ENCODE measurements around the gene UNG. TPM values are rescaled to one million over a fixed set of nuclear protein-coding genes. Genes with fewer than 3 reads are reported as not detected.
A peak's percentile ranks its signal among the peaks of the same experiment; 100 is the strongest.
"Not testable (repeated sequence)": the region's sequence is repeated elsewhere in the genome, so short reads cannot be mapped to it uniquely, and the experiment has no call there.

UNG gene
- 82.3 and 86.7 TPM in 2 replicates for total RNA-seq (2014; rRNA removed; shearing (Covaris generic))

GRCh38 chr12:109097435-109098182, at the start of gene UNG:
Gene UNG, plus strand, starts transcription at chr12:109097597. Its CDS starts 83 bp downstream, at chr12:109097680.
- Histone ChIP-seq H3K36me3 (peaks cover 35% of the 10 kb centered on the region), H3K4me3 (peak within 1 kb of the TSS; percentile 91), H3K4me1 (peaks cover 3% of the 10 kb centered on the region; the same call in 1 of the 2 replicates), H3K9me3 (replicated peaks) (no peaks in the 10 kb centered on the region), H3K27me3 (no peaks in the 10 kb centered on the region), H3K27ac (peak within 1 kb of the TSS; percentile 97)
- peak; percentile 95 to 97 for DNase-seq

DNA sequence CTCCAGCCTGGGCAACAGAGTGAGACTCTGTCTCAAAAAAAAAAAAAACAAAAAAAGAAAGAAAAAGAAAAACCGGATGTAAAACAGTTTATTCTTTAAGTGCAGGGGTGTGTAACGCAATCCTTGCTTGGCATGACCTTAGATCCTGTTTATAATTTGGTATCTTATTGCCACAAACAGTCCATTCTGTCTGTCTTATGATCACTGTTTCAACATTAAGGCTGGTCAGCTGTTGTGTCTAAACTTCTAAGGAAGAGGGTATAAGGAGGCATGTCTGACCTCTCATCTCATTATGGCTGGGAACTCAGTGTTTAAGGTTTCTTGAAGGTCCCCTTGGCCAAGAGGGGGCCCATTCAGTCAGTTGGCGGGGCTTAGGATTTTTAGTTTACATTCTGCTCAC, 48.7 kb upstream of the UNG start:
- H3K4me1 ChIP-seq; H3K27me3 ChIP-seq; H3K9me3 ChIP-seq (replicated peaks); H3K4me3 ChIP-seq; H3K27ac ChIP-seq; DNase-seq; H3K36me3 ChIP-seq: not testable (repeated sequence)

GRCh38 chr12:109049794-109050193, 47.6 kb upstream of the UNG start:
- not testable (repeated sequence) for H3K36me3 ChIP-seq; H3K4me1 ChIP-seq; H3K27ac ChIP-seq; H3K9me3 ChIP-seq (replicated peaks); H3K27me3 ChIP-seq; DNase-seq; H3K4me3 ChIP-seq

DNA sequence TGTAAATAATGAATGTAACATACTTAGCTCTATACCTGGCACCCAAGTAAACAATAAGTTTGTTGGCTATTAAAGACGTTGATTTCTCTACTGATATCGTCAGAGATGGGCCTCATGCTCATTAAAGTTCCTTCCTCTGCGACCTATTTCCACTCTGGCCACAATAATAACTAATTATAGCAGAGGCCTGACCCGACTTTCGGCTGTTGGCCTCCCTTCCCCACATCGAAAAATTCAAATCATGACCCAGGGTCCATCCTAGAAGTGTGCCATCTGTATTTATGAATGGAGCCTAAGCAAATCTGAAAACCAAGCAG, 45.3 kb upstream of the UNG start:
- DNase-seq, result no peak
- no peaks in the 10 kb centered on the region; the same call in 1 of the 2 replicates for H3K4me1 ChIP-seq
- H3K27me3 ChIP-seq, result no peaks in the 10 kb centered on the region
- peak overlapping the region; percentile 84 for H3K4me3 ChIP-seq
- no peaks in the 10 kb centered on the region for H3K36me3 ChIP-seq
- H3K9me3 ChIP-seq (replicated peaks), result no peaks in the 10 kb centered on the region
- no peak overlapping the region for H3K27ac ChIP-seq

DNA sequence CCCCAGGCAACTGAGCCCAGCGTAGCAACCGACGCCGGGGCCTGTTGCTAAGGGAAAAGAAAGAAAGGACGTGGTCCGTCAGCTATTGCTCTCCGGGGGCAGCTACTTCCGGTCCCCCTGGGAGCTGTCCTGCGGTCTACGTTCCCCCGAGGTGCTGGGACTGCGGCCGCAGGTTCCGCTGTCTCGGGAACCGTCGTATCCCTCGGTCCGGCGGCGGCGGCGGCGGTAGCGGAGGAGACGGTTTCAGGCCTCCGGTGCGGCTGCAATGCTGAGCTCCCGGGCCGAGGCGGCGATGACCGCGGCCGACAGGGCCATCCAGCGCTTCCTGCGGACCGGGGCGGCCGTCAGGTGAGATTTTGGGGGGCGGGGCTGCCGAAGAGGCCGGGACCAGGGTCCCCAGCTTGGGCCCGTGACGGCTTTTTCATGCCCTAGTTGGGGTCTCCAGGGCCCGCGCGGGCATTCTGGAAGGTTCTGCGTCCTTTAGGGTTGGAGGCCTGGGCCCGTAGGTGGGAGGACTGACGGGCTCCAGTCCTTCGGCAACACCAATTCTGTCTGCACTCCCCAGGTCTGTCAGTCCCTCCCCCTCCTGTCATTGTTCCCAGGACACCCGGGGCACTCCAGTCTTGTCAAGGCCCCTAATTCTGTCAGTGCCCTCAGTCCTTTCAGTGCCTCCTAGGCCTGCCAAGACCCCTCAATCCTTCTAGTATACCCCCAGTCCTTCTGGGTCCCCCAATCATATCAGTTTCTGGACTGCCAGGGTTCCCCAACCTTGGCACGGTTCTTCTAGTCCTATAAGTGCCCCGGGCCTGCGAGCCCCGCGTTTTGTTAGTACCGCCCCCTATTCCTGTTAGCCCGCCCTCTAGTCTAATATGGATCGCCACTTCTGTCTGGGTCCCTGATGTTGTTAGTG, 44.7 kb upstream of the UNG start, which contains the start of gene USP30:
USP30 (plus strand) TSS at position 163 of the 910 bp plus-strand sequence; CDS start at position 266, 103 bp downstream.
- no peaks in the 10 kb centered on the region; the same call in 1 of the 2 replicates for H3K36me3 ChIP-seq
- H3K9me3 ChIP-seq (replicated peaks), result no peaks in the 10 kb centered on the region
- DNase-seq, result peak; percentile 78 to 85
- peak within 1 kb of the TSS; percentile 33; the same call in 1 of the 2 replicates for H3K27ac ChIP-seq
- H3K4me1 ChIP-seq, result no peaks in the 10 kb centered on the region; the same call in 1 of the 2 replicates
- peak within 1 kb of the TSS; percentile 84 for H3K4me3 ChIP-seq
- no peaks in the 10 kb centered on the region for H3K27me3 ChIP-seq

DNA sequence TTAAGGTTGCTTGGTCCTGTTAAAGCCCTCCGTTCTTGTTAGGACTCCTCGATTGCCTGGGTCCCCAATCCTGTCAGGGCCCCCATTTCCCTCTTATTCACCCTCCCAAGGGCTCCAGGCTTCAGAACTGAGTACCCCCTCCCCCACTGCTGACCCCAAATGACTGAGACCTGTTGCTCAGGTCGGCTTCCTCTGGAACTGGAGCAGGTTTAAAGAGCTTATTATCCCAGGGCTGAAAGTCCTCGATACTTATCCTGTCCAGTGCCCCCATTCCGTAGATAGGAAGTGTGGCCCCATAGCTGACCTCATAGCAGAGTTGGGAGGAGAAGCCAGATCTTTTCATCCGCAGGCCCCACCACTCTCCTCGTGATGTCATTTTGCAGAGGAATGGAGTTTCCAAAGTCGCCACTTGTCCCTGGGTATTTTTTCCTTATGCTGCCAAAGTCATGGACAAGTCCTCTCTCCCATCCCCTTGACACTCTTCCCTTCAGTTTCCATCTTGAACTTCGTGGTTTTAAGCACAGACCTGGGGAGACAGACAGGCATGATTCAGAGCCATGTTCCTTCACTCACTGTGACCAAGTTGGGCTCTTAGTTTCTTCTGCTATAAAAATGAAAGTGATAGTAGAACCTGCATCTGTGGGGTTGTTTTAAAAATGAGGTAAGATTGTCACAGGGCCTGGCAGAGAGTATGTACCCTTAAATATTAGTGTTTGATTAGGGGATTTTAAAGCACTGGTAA, 43.8 kb upstream of the UNG start:
- H3K27me3 ChIP-seq, result no peaks in the 10 kb centered on the region
- peak overlapping the region; percentile 84 for H3K4me3 ChIP-seq
- no peak for DNase-seq
- H3K27ac ChIP-seq, result no peak overlapping the region
- no peaks in the 10 kb centered on the region; the same call in 1 of the 2 replicates for H3K4me1 ChIP-seq
- no peaks in the 10 kb centered on the region for H3K9me3 ChIP-seq (replicated peaks)
- no peaks in the 10 kb centered on the region; the same call in 1 of the 2 replicates for H3K36me3 ChIP-seq

DNA sequence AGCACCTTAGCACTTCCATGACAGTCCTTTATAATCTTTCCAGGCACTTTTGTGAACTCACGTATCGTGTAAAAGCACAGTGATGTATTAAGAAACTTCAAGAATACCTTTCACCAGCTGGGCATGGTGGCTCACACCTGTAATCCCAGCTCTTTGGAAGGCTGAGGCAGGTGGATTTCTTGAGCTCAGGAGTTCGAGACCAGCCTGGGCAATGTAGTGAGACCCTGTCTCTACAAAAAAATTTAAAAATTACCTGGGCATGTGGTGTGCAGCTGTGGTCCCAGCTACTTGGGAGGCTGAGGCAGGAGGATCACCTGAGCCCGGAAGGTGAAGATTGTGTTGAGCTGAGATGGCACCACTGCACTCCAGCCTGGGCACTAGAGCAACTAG, 43.3 kb upstream of the UNG start:
- H3K27ac ChIP-seq; H3K9me3 ChIP-seq (replicated peaks); DNase-seq; H3K36me3 ChIP-seq; H3K27me3 ChIP-seq; H3K4me1 ChIP-seq; H3K4me3 ChIP-seq: not testable (repeated sequence)

DNA sequence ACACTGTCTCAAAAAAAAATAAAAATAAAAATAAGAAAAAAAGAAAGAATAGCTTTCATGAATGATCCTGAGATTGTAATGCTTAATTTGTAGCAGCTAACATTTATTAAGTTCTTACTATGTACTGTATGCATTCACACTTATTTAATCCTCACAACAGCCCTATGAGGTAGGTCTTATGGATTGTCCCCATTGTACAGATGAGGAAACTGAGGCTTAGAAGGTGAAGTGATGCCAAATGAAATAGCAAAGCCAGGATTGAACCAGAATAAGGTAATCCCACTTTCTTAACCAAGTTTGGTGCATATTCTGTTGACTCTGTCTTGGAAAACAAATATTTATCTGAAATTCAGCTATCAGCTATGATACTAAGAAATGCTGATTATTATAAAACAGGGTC, 42.9 kb upstream of the UNG start:
- H3K4me1 ChIP-seq, result no peaks in the 10 kb centered on the region; the same call in 1 of the 2 replicates
- H3K27me3 ChIP-seq, result no peaks in the 10 kb centered on the region
- H3K27ac ChIP-seq, result no peak overlapping the region
- no peak for DNase-seq
- H3K36me3 ChIP-seq, result no peaks in the 10 kb centered on the region; the same call in 1 of the 2 replicates
- H3K4me3 ChIP-seq, result no peak overlapping the region
- no peaks in the 10 kb centered on the region for H3K9me3 ChIP-seq (replicated peaks)

GRCh38 chr12:109056891-109057290, 40.5 kb upstream of the UNG start:
- H3K4me1 ChIP-seq, result no peaks in the 10 kb centered on the region; the same call in 1 of the 2 replicates
- H3K9me3 ChIP-seq (replicated peaks), result no peaks in the 10 kb centered on the region
- no peaks in the 10 kb centered on the region; the same call in 1 of the 2 replicates for H3K36me3 ChIP-seq
- no peaks in the 10 kb centered on the region for H3K27me3 ChIP-seq
- no peak overlapping the region for H3K27ac ChIP-seq
- no peak for DNase-seq
- H3K4me3 ChIP-seq, result no peak overlapping the region

GRCh38 chr12:109057376-109057775, 40.0 kb upstream of the UNG start:
- Histone ChIP-seq H3K4me3 (no peak overlapping the region), H3K4me1 (no peaks in the 10 kb centered on the region; the same call in 1 of the 2 replicates), H3K9me3 (replicated peaks) (no peaks in the 10 kb centered on the region), H3K27ac (no peak overlapping the region), H3K36me3 (no peaks in the 10 kb centered on the region; the same call in 1 of the 2 replicates), H3K27me3 (no peaks in the 10 kb centered on the region)
- DNase-seq, result no peak

- no peak overlapping the region for H3K4me3 ChIP-seq
Observed at GRCh38 chr12:109058773-109059172, 38.6 kb upstream of the UNG start.

GRCh38 chr12:109064143-109064542, 33.3 kb upstream of the UNG start:
- Histone ChIP-seq H3K27ac (no peak overlapping the region), H3K27me3 (no peaks in the 10 kb centered on the region), H3K4me3 (no peak overlapping the region), H3K36me3 (no peaks in the 10 kb centered on the region), H3K9me3 (replicated peaks) (no peaks in the 10 kb centered on the region), H3K4me1 (no peaks in the 10 kb centered on the region)
- DNase-seq, result no peak

More at GRCh38 chr12:109058773-109059172, 38.6 kb upstream of the UNG start:
- H3K36me3 ChIP-seq, result no peaks in the 10 kb centered on the region; the same call in 1 of the 2 replicates
- no peaks in the 10 kb centered on the region for H3K27me3 ChIP-seq
- H3K27ac ChIP-seq, result no peak overlapping the region
- no peaks in the 10 kb centered on the region for H3K4me1 ChIP-seq
- H3K9me3 ChIP-seq (replicated peaks), result no peaks in the 10 kb centered on the region
- DNase-seq, result no peak

- H3K27me3 ChIP-seq, result no peaks in the 10 kb centered on the region
- H3K36me3 ChIP-seq, result no peaks in the 10 kb centered on the region
- H3K9me3 ChIP-seq (replicated peaks), result no peaks in the 10 kb centered on the region
- no peak overlapping the region for H3K27ac ChIP-seq
- DNase-seq, result peak in 1 of 2 experiments; percentile 9
- no peaks in the 10 kb centered on the region for H3K4me1 ChIP-seq
- H3K4me3 ChIP-seq, result no peak overlapping the region
Observed at GRCh38 chr12:109065154-109065852, 32.1 kb upstream of the UNG start.

- H3K27ac ChIP-seq, result no peak overlapping the region
- no peak overlapping the region for H3K4me3 ChIP-seq
- H3K9me3 ChIP-seq (replicated peaks), result no peaks in the 10 kb centered on the region
- H3K36me3 ChIP-seq, result no peaks in the 10 kb centered on the region
- no peak for DNase-seq
- H3K27me3 ChIP-seq, result no peaks in the 10 kb centered on the region
- H3K4me1 ChIP-seq, result no peaks in the 10 kb centered on the region
Observed at GRCh38 chr12:109065853-109066193, 31.6 kb upstream of the UNG start.
